Colonic mucosa (tissue), 4 donors: ENCODE data around the gene ZFP42. TPM values are rescaled to one million over a fixed set of nuclear protein-coding genes. Genes with fewer than 3 reads are reported as not detected.

Experiments
- DNase-seq: peaks from one replicate; pipeline ENCODE4 v3.0.0-alpha.2; 2020
- H3K27ac ChIP-seq: fragments of 200-600 bp; one replicate; pipeline ENCODE4 v1.8.0; 2021
- H3K27me3 ChIP-seq: fragments of 200-600 bp; one replicate; pipeline ENCODE4 v1.8.0; 2021
- H3K36me3 ChIP-seq: fragments of 200-600 bp; one replicate; pipeline ENCODE4 v1.8.0; 2021
- H3K4me1 ChIP-seq: fragments of 200-600 bp; one replicate; pipeline ENCODE4 v1.8.0; 2021; ENCODE audit warnings: mild to moderate bottlenecking
- H3K4me3 ChIP-seq: fragments of 200-600 bp; one replicate; pipeline ENCODE4 v1.8.0; 2021
- H3K9ac ChIP-seq, 2 donors: one replicate each; pipeline ENCODE4 v1.7.0; 2013; ENCODE audit warnings: control low read depth in 2 of 2, low read depth in 2 of 2, low read length in 2 of 2
- H3K9me3 ChIP-seq: fragments of 200-600 bp; one replicate; pipeline ENCODE4 v1.8.0; 2021
- CTCF ChIP-seq: fragments of 200-600 bp; IDR thresholded peaks from one replicate; pipeline ENCODE4 v1.8.0; 2022; ENCODE audit warnings: antibody characterized with exemption, mild to moderate bottlenecking
- intact Hi-C: fragments of 100-400 bp; cut with DNase I; formaldehyde crosslinking; loops from one replicate; pipeline ENCODE4 v1.14.1; 2022
- total RNA-seq, 2 donors: library from RNA; stranded (reverse); fragmentation: NEBNext Ultra II Directional in 1 of 2; extraction: Animal tissue kit (Norgen Biotek cat#: 25700) in 1 of 2; gene quantifications; one replicate each; pipeline ENCODE4 v1.2.1, GENCODE V29; 2021
- donor health status: healthy.
- donor health status: DM: no; HTN: no; CAD: no.
- donor health status: DM: no; HTN: no; CAD: no.

ZFP42 gene
- total RNA-seq, 2 donors from 2014 or later, result 0.12 TPM; not detected in 1

- H3K9ac ChIP-seq, result no peak overlapping the region
- peak; percentile 63 for DNase-seq
- no peaks in the 10 kb centered on the region for H3K36me3 ChIP-seq
- H3K4me3 ChIP-seq, result no peak overlapping the region
- H3K4me1 ChIP-seq, result no peaks in the 10 kb centered on the region
- H3K27ac ChIP-seq, result no peak overlapping the region
- intact Hi-C loops, result no loop called here
- TF ChIP-seq CTCF, result no peak
- no peaks in the 10 kb centered on the region for H3K27me3 ChIP-seq
- H3K9me3 ChIP-seq, result no peaks in the 10 kb centered on the region
Measured at GRCh38 chr4:188021548-188022249, 26.1 kb downstream of the ZFP42 start.

GRCh38 chr4:188023682-188024081, 28.1 kb downstream of the ZFP42 start:
- no peak overlapping the region for H3K4me3 ChIP-seq
- no peak for TF ChIP-seq CTCF
- intact Hi-C loops, result no loop called here
- no peak overlapping the region for H3K27ac ChIP-seq
- DNase-seq, result no peak
- H3K36me3 ChIP-seq, result no peaks in the 10 kb centered on the region
- no peak overlapping the region for H3K9ac ChIP-seq
- no peaks in the 10 kb centered on the region for H3K27me3 ChIP-seq
- no peaks in the 10 kb centered on the region for H3K4me1 ChIP-seq
- no peaks in the 10 kb centered on the region for H3K9me3 ChIP-seq

- DNase-seq, result no peak
- TF ChIP-seq CTCF, result no peak
- no peak overlapping the region for H3K27ac ChIP-seq
- H3K4me1 ChIP-seq, result no peaks in the 10 kb centered on the region
- H3K36me3 ChIP-seq, result no peaks in the 10 kb centered on the region
- H3K9me3 ChIP-seq, result no peaks in the 10 kb centered on the region
- no peaks in the 10 kb centered on the region for H3K27me3 ChIP-seq
- H3K4me3 ChIP-seq, result no peak overlapping the region
- H3K9ac ChIP-seq, result no peak overlapping the region
- intact Hi-C loops, result no loop called here
Measured at GRCh38 chr4:188025476-188025875, 29.9 kb downstream of the ZFP42 start.

GRCh38 chr4:188029114-188029513, 33.5 kb downstream of the ZFP42 start:
- no peaks in the 10 kb centered on the region for H3K4me1 ChIP-seq
- DNase-seq, result no peak
- H3K9me3 ChIP-seq, result no peaks in the 10 kb centered on the region
- H3K36me3 ChIP-seq, result no peaks in the 10 kb centered on the region
- intact Hi-C loops, result no loop called here
- TF ChIP-seq CTCF, result no peak
- no peak overlapping the region for H3K9ac ChIP-seq
- no peak overlapping the region for H3K27ac ChIP-seq
- no peaks in the 10 kb centered on the region for H3K27me3 ChIP-seq
- H3K4me3 ChIP-seq, result no peak overlapping the region

- no peak for TF ChIP-seq CTCF
- H3K27ac ChIP-seq, result no peak overlapping the region
Measured at GRCh38 chr4:188030401-188030800, 34.8 kb downstream of the ZFP42 start.

More at GRCh38 chr4:188030401-188030800, 34.8 kb downstream of the ZFP42 start:
- Histone ChIP-seq H3K9ac (no peak overlapping the region), H3K4me3 (no peak overlapping the region), H3K9me3 (no peaks in the 10 kb centered on the region), H3K27me3 (no peaks in the 10 kb centered on the region), H3K36me3 (no peaks in the 10 kb centered on the region), H3K4me1 (no peaks in the 10 kb centered on the region)
- no peak for DNase-seq
- intact Hi-C loops, result no loop called here
